HG03025 (cell line): ENCODE data around the gene KRT83.

Source experiments
- ATAC-seq: cut with Tn5 transposase; IDR thresholded peaks from one replicate; pipeline ENCODE4 v1.9.1; 2021; ENCODE audit warnings: mild to moderate bottlenecking, moderate library complexity; ENCODE audit not compliant: unreplicated experiment, low FRiP score

Gene KRT83

DNA sequence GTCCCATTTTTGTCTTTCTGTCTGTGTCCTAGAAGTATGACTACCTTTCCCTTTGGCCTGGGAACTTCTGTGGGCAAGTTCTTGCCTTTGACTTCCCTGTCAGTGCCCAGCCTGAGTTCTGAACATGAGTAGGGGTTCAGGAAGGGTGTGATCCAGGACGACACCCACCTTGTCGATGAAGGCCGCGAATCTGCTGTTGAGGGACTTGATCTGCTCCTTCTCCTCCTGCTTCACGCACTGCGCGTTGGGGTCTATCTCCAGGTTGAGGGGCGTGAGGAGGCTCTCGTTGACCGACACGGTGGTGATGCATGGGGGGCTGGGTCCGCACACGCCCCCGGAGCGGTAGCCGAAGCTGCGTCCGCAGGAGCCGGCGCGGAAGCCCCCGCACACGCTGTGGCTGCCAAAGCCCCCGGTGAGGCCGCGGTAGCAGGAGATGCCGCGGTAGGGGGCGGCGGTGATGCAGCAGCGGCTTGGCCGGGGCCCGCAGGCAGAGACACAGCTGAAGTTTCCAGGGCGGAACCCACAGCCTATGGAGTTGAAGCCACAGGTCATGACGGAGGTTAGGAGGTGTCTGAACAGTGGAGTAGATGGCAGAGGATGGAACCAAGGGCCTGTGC is at the start of gene KRT83:
Gene KRT83, minus strand, starts transcription at position 615 of the 617 bp plus-strand sequence. Its CDS starts 63 bp downstream, at position 552.
- ATAC-seq: no peak

DNA sequence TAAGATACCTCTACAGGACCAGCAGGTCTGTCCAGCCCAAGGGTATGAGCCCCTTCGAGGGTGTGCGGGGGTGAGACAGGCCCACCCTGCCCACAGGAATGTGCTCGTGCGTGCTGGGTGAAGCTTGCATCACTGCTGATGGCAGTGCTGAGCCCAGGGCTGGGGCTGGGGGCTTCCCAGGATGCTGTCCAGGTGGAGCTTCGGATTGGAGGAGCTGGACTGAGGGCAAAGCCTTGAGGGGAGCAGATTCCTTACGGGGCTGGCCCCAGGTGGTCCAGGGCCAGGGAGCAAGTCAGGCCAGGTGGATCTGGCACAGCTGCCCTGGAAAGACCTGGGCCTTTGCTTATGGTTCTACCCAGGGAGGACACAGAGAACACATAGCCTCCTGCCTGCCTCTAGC is 48.6 kb upstream of the KRT83 start:
- no peak for ATAC-seq

GRCh38 chr12:52369211-52369610 is 48.0 kb upstream of the KRT83 start:
- ATAC-seq: no peak

DNA sequence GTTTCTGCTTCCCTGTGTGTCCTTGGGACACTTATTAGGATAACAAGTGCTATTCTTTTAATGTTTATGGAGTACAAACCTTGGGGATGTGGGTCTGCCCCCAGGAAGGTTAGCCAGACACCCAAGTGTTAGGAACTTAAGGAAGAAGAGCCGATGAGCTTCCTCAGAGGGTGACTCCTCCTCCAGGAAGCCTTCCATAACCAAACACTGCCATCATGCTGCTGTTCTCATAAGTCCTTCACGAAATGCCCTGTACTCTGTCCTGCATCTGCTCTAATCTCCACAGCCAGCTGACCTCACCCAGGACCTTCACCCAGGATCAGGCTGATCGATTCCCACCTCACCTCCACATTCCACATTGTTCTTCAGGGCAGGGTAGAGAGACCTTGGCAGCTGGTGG is 47.3 kb upstream of the KRT83 start:
- ATAC-seq: no peak

- ATAC-seq: no peak
These were observed 46.7 kb upstream of the KRT83 start for GRCh38 chr12:52367876-52368275.

GRCh38 chr12:52366738-52367485 is 45.7 kb upstream of the KRT83 start, which contains the start of gene KRT85:
Gene KRT85, minus strand, starts transcription at chr12:52367481. Its CDS starts 76 bp downstream, at chr12:52367405.
- no peak for ATAC-seq

DNA sequence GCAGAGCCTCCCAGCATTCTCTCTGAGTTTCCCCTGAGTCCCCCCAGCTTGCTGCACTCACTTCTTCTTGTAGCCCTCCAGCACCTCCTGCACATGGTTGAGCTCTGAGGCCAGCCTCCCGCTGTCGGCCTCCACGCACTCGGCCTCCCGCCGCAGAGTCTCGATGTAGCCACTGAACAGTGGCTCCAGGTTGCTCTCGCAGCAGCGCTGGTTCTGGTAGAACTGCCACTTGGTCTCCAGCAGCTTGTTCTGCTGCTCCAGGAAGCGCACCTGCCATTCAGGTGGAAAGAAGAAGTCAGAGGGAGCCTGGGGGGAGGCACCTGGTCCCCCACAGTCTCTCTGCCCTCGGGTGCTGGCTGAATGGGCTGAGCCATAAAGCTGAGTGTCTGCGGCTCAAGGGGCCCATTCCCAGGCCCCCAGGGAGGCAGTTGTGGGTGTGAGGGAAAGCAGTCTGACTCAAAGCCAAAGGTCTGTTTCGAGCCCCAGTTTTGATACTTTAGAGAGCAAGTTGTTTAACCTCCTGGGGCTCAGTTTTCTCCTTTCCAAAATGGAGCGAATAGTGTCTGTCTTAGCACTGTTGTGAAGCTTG is 43.8 kb upstream of the KRT83 start:
- ATAC-seq: no peak

DNA sequence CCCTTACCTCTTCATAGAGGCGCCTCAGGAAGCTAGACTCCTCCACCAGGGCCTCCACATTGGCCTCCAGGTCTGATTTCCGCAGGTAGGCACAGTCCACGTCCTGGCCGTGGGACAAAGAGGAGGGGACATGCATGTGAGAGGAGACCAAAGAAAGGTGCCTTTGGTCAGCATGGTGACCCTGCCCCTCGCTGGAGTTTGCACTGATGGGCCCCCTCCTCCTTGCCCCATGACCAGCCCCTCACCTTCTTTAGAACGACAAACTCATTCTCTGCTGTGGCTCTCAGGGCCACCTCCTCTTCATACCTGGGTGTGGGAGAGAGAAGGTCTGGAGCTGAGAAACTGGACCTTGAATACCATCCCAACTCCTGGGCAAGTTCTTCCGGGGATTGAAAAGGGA is 42.9 kb upstream of the KRT83 start:
- no peak for ATAC-seq

DNA sequence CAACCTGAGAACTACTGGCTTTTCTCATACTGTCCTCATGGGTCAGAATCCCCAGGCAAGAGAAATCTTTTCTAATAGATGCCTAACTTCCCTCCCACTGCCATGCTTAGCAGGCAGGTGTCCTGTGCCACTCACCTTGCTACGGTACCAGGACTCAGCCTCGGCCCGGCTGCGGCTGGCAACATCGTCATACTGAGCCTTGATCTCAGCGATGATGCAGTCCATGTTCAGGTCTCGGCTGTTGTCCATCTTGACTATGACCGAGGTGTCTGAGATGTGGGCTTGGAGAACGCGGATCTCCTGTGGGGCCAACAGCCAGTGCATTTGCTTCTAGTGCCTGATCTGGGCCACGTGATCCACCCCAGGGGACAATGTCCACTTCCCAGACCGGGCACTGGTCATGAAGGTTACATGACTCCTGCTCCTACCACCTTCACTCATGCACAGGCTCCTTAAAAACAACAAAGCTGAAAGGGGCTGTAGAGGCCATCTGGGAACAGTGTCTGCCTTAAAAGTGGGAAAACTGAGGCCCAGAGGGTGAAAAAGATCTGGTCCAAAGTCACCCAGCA is 42.0 kb upstream of the KRT83 start:
- ATAC-seq: no peak

DNA sequence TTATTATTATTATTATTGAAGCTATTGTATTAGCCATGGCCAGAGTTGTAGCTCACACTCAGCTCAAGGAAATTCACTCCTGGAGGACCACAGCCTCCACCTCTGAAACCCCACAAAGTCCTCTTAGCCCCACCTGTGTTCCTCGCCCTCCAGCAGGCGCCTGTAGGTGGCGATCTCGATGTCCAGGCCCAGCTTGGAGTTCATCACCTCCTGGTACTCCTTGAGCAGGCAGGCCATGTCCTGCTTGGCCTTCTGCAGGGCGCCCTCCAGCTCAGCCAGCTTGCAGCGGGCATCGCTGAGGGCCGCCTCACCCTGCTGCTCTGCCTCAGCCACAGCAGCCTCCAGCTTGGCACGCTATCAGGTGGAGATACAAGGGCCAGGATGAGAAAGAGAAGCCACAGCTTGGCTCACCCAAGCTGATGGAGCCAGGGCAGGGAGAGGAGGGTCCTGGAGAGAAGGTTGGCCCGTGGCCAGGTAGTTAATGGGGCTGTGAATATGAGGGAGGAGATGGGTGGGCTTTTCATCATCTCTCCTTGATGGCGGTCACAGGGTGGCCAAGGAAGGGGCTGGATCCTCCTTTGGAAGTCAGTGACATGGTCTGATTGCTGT is 41.0 kb upstream of the KRT83 start:
- ATAC-seq: no peak

- ATAC-seq: no peak
These were observed 40.4 kb upstream of the KRT83 start for GRCh38 chr12:52361553-52361952.

DNA sequence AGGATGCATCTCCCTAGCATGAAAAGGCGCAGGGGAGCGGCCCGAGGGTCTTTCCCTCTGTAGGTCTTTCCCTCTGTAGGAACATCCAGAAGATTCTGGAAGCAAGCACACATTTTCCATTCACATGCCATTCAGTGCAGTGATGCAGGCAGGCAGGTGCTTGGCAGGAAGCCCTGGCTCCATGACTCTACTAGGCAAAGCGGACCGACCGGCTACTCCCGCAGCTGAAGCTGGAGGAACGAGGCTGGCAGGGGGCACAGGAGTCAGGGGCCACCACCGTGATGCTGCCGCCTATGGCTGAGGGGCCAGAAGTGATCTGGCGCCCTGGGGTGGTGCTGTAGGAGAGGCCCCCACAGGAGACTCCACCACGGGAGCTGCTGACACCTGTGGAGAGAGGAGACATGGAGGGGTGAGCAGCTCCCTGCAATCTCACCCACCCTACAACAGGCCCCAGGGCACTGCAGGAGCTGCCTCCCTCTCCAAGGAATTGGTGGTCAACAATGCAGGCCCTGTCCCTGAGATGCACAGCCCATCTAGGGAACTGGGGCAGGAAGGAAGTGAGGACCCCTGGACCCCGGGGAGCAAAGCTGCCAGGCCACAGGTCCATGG is 39.6 kb upstream of the KRT83 start:
- ATAC-seq: no peak

DNA sequence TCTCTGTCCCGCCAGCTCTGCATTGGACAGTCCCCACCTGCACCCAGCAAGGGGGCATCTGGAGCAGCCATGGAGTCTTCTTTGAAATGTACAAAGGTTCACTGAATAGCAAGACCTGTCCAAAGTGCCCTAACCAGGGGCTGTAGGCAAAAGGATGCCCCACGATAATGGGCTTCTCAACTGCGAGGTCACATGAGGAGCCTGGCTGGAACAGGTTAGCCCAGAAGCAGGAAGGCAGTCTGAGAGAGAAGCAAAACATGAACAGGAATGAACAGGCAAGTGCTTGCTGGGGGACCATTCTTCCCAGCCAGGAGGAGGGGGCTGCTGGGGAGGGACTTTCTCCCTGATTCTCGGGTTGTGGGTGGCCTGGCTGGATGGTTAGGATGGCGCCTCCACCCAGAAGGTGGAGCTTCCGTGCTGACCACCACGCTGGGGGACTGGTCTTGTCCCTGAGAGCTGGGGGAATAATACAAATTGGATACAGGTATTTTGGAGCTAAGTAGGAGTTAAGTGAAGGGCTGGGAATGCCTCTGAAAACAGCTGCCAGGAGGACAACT is 39.0 kb upstream of the KRT83 start:
- ATAC-seq: no peak

DNA sequence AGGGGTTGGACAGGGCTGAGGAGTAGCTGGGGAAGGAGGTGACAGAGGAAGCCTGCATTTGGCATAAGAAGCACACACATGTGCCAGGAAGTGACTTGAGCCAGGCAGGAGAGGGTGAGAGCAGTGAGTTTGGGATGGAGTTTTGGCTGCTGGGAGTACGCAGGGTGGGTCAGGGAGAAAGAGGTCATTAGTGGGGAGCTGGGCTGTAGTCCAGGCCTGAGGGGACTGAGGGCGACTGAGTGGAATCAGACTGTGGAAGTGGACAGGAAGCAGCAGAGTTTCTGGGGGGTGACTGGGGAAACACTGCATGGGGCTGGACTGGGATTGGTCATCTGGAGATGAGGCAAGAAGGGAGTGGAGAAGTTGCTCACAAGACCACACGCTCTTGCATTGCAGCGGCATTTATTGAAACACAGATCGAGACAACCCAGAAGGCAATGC is 38.4 kb upstream of the KRT83 start:
- no peak for ATAC-seq

- ATAC-seq: peak; percentile 82
These were observed 37.6 kb upstream of the KRT83 start for GRCh38 chr12:52358575-52359350.

DNA sequence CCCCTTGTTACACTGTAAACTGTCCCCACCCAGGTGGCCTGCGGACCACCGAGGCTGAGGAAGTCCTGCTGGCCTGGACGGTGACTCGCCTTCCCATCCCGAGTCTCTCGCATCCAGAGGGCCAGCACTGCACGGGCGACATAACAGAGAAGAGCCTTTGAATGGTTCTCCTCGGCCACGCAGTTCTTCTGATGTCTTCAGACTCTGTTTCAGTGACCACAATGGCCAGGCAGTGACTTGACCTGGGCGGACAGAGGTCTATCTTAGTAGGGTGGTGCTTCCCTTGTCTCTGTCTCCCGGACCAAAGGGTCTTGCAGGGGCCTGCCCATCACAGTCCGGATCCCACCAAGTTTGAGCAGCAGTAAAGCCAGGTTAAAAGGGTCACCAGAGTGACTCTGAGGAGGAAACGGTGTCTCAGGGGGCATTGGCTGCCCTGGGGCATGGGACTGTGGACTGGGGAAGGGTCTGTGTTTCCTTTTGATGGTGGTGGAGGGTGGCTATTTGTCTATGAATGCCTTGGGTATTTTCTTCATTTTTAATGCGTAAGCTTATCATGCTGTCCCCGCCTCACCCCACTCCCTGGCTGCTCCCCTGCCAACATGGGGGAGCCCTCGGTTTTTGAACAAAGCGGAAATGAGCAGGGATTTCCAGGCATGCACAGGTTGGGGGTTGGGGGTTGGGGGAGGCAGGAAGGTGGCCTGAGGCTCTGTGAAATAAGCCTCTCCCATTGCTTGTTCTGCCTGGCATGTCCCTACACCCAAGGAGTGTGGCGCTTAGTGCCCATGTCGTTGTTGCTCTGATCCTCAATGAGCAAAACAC is 35.8 kb upstream of the KRT83 start:
- ATAC-seq: no peak

- ATAC-seq: no peak
These were observed 35.0 kb upstream of the KRT83 start for GRCh38 chr12:52356031-52356761.

DNA sequence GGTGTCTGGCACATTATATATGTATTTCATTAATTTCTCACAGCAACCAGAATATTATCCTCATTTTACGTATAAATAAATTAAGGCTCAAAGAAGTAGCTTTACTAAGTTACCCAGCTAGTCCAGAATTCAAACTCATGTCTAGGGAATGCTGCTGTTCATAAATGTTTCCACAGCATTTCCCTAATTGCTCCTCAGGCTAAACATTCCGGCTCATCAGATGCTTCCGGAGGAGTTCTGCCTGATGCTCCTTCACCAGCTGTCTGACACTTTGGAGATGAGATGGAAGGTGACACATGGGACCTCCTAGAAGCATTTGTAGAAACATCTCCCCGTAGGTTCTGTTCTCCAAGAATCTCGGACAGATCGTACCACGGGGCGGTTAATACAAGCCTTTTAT is 34.0 kb upstream of the KRT83 start:
- no peak for ATAC-seq
